KMS-11 (cell line): ENCODE results near the gene UBP1.
"Not testable (repeated sequence)": the region's sequence is repeated elsewhere in the genome, so short reads cannot be mapped to it uniquely, and the experiment has no call there.

ENCODE experiments used
- H2AFZ ChIP-seq: fragments of 200-600 bp; sonication (generic); 2 replicates; pipeline ENCODE4 v1.6.1; 2016; ENCODE audit warnings: antibody characterized with exemption, mixed run types, low read depth
- H3K27ac ChIP-seq: fragments of 200-600 bp; sonication (generic); 2 replicates; pipeline ENCODE4 v1.6.1; 2016; ENCODE audit warnings: mild to moderate bottlenecking, mixed run types
- H3K27me3 ChIP-seq: fragments of 200-600 bp; sonication (generic); 2 replicates; pipeline ENCODE4 v1.6.1; 2017; ENCODE audit warnings: mild to moderate bottlenecking, low read depth, mixed run types, moderate library complexity; ENCODE audit not compliant: insufficient read depth
- H3K36me3 ChIP-seq: fragments of 200-600 bp; sonication (generic); 2 replicates; pipeline ENCODE4 v1.6.1; 2017; ENCODE audit warnings: mild to moderate bottlenecking, mixed run types; ENCODE audit not compliant: insufficient read depth
- H3K4me1 ChIP-seq: fragments of 200-600 bp; sonication (generic); 2 replicates; pipeline ENCODE4 v1.6.1; 2016; ENCODE audit warnings: mild to moderate bottlenecking, low read depth, mixed run types; ENCODE audit not compliant: poor library complexity, severe bottlenecking
- H3K4me2 ChIP-seq: fragments of 200-600 bp; sonication (generic); 2 replicates; pipeline ENCODE4 v1.7.0; 2016; ENCODE audit warnings: mild to moderate bottlenecking, mixed run types
- H3K4me3 ChIP-seq: fragments of 200-600 bp; sonication (generic); IDR thresholded peaks from 2 replicates; pipeline ENCODE4 v1.6.1; 2017; ENCODE audit warnings: low read depth, low read length, mixed read lengths; ENCODE audit not compliant: insufficient read depth
- H3K79me2 ChIP-seq: fragments of 200-600 bp; sonication (generic); 2 replicates; pipeline ENCODE4 v1.6.1; 2016; ENCODE audit warnings: low read depth, mixed run types; ENCODE audit not compliant: insufficient read depth
- H3K9ac ChIP-seq: fragments of 200-600 bp; sonication (generic); 2 replicates; pipeline ENCODE4 v1.6.1; 2016; ENCODE audit warnings: mild to moderate bottlenecking, mixed run types
- H4K20me1 ChIP-seq: fragments of 200-600 bp; sonication (generic); 2 replicates; pipeline ENCODE4 v1.6.1; 2016; ENCODE audit warnings: mild to moderate bottlenecking, mixed run types; ENCODE audit not compliant: insufficient read depth
- TF ChIP-seq, protein P1 (sequence below): fragments of 200-600 bp; sonication (generic); conservative IDR thresholded peaks from 2 replicates; pipeline ENCODE4 v1.6.1; 2017; ENCODE audit warnings: low read depth, mild to moderate bottlenecking, antibody characterized with exemption, low read length, moderate library complexity, mixed read lengths

UBP1 gene

DNA sequence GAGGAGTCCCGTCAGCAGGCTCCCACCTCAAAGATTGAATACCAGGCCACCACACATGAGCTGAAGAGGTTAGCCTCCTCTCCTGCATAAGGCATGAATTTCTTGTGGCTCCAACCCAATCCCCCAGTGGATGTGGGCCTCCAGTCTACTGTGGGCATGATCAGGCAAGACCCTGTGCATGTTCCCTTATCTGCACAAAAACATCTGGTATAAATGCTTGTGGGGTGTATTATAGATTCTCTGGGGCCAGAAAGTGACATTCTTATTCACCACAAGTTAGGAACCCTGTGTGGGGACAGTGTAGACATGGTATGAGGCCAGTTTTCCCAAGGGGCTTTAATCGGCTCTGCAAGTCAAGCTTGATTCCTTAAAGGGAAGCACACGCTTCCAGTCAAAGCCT is 18.2 kb upstream of the UBP1 start:
- TF ChIP-seq, protein P1, sequence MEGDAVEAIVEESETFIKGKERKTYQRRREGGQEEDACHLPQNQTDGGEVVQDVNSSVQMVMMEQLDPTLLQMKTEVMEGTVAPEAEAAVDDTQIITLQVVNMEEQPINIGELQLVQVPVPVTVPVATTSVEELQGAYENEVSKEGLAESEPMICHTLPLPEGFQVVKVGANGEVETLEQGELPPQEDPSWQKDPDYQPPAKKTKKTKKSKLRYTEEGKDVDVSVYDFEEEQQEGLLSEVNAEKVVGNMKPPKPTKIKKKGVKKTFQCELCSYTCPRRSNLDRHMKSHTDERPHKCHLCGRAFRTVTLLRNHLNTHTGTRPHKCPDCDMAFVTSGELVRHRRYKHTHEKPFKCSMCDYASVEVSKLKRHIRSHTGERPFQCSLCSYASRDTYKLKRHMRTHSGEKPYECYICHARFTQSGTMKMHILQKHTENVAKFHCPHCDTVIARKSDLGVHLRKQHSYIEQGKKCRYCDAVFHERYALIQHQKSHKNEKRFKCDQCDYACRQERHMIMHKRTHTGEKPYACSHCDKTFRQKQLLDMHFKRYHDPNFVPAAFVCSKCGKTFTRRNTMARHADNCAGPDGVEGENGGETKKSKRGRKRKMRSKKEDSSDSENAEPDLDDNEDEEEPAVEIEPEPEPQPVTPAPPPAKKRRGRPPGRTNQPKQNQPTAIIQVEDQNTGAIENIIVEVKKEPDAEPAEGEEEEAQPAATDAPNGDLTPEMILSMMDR: no peak
- no peaks in the 10 kb centered on the region for H3K4me1 ChIP-seq
- no peak overlapping the region for H2AFZ ChIP-seq
- H3K9ac ChIP-seq: no peak overlapping the region
- no peak overlapping the region for H3K4me3 ChIP-seq
- no peaks in the 10 kb centered on the region for H4K20me1 ChIP-seq
- no peaks in the 10 kb centered on the region for H3K79me2 ChIP-seq
- H3K27me3 ChIP-seq: no peaks in the 10 kb centered on the region
- H3K36me3 ChIP-seq: no peaks in the 10 kb centered on the region
- no peak overlapping the region for H3K27ac ChIP-seq
- H3K4me2 ChIP-seq: no peak overlapping the region

DNA sequence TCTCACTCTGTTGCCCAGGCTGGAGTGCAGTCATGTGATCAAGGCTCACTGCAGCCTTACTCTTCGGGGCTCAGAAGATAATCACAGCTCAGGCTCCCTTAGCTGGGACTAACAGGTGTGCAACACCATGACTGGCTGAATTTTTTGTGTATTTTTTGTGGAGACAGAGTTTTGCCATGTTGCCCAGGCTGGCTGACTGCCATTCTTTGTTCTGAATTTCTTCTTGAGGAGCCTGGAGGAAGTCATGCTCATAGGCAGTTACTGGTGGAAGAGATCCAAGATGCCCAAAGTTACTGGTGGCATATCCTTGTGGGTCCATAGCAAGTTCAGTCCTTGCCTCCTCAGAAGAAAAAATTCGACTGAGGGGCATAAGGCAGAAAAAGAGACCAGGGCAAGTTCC is 16.6 kb upstream of the UBP1 start:
- Histone ChIP-seq H3K4me3 (no peak overlapping the region), H4K20me1 (no peaks in the 10 kb centered on the region), H3K9ac (no peak overlapping the region), H3K4me2 (no peak overlapping the region), H3K36me3 (no peaks in the 10 kb centered on the region), H3K27me3 (no peaks in the 10 kb centered on the region), H3K27ac (no peak overlapping the region), H3K79me2 (no peaks in the 10 kb centered on the region), H3K4me1 (no peaks in the 10 kb centered on the region), H2AFZ (no peak overlapping the region)
- TF ChIP-seq, protein P1: no peak

DNA sequence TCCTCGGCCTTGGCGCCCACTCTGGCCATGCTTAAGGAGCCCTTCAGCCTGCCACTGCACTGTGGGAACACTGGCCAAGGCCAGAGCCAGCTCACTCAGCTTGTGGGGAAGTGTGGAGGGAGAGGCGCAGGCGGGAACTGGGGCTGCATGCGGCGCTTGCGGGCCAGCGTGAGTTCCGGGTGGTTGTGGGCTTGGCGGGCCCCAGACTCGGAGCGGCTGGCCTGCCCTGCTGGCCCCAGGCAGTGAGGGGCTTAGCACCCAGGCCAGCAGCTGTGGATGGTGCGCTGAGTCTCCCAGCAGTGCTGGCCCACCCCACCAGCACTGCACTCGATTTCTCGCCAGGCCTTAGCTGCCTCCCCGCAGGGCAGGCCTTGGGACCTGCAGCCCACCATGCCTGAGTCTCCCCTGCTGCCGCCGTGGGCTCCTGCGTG is 13.1 kb upstream of the UBP1 start:
- H3K4me1 ChIP-seq: no peaks in the 10 kb centered on the region
- no peak overlapping the region for H3K4me3 ChIP-seq
- no peaks in the 10 kb centered on the region for H3K27me3 ChIP-seq
- no peaks in the 10 kb centered on the region for H3K79me2 ChIP-seq
- H4K20me1 ChIP-seq: no peaks in the 10 kb centered on the region
- H2AFZ ChIP-seq: no peak overlapping the region
- no peak overlapping the region for H3K4me2 ChIP-seq
- TF ChIP-seq, protein P1: no peak
- no peak overlapping the region for H3K9ac ChIP-seq
- H3K27ac ChIP-seq: no peak overlapping the region
- H3K36me3 ChIP-seq: no peaks in the 10 kb centered on the region

DNA sequence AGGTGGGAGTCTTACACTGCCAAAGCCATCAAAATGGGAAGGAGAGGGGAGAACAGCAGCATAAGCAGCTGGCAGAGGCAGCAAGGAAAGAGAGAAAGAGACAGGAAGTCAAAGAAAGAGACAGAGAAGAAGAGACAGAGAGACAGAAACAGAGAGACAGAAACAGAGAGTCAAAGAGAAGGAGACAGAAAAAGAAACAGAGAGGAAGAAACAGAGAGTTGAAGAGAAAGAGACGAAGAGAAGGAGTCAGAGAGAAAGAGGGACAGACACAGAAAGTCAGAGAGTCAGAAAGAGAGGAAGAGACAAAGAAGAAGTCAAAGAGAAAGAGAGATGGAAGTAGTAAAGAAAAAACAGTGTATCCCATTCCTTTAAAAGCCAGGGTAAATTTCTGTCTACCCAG is 11.8 kb upstream of the UBP1 start:
- not testable (repeated sequence) for H3K79me2 ChIP-seq, H3K4me2 ChIP-seq, H3K4me3 ChIP-seq, H2AFZ ChIP-seq, H3K36me3 ChIP-seq, H3K4me1 ChIP-seq, H4K20me1 ChIP-seq, H3K9ac ChIP-seq, H3K27ac ChIP-seq, H3K27me3 ChIP-seq

DNA sequence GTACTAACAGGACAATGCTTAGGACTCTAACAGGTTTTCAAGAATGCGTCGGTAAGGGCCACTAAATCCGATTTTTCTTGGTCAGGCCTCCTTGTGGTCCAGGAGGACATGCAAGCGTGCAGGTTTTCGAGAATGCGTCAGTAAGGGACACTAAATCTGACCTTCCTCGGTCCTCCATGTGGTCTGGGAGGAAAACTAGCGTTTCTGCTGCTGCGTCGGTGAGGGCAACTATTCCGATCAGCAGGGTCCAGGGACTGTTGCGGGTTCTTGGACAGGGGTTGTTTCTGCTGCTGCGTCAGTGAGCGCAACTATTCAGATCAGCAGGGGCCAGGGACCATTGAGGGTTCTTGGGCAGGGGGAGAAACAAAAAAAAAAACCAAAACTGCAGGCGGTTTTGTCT is 7.8 kb upstream of the UBP1 start:
- no peaks in the 10 kb centered on the region for H4K20me1 ChIP-seq
- H3K27me3 ChIP-seq: no peaks in the 10 kb centered on the region
- H3K4me2 ChIP-seq: no peak overlapping the region
- H3K79me2 ChIP-seq: no peaks in the 10 kb centered on the region
- H3K36me3 ChIP-seq: no peaks in the 10 kb centered on the region
- H3K4me3 ChIP-seq: no peak overlapping the region
- H3K27ac ChIP-seq: no peak overlapping the region
- H2AFZ ChIP-seq: no peak overlapping the region
- no peak overlapping the region for H3K9ac ChIP-seq
- TF ChIP-seq, protein P1: no peak
- H3K4me1 ChIP-seq: no peaks in the 10 kb centered on the region

DNA sequence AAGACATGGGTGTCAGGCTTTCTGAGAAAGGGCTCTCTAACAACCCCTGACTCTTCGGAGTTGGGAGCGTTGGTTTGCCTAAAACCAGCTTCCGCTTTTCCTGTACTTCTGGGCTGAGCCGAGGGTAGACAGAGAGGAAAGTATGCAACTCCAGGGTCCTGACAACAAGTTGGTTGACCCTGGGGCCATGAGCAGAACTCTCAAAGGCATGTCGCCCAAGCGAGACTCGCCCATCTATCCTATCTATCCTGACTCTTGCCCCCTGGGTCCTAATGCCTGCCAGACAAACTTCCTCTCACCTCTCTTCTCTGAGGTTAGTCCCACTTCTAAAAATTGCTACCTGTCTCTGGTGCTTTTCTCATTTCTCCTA is 7.0 kb upstream of the UBP1 start:
- H3K4me3 ChIP-seq, H3K27me3 ChIP-seq, H3K9ac ChIP-seq: not testable (repeated sequence)

More for the DNA sequence above, 7.0 kb upstream of the UBP1 start:
- H2AFZ ChIP-seq, H3K36me3 ChIP-seq, H4K20me1 ChIP-seq, H3K4me1 ChIP-seq, H3K4me2 ChIP-seq, H3K79me2 ChIP-seq, H3K27ac ChIP-seq: not testable (repeated sequence)
